HG03565 (cell line): Measurements from ENCODE around the gene FXR1.
"Not testable (repeated sequence)": the region's sequence is repeated elsewhere in the genome, so short reads cannot be mapped to it uniquely, and the experiment has no call there.

Source experiments
- ATAC-seq: cut with Tn5 transposase; IDR thresholded peaks from one replicate; pipeline ENCODE4 v1.9.1; 2021; ENCODE audit warnings: mild to moderate bottlenecking, moderate library complexity; ENCODE audit not compliant: unreplicated experiment

Gene FXR1

DNA sequence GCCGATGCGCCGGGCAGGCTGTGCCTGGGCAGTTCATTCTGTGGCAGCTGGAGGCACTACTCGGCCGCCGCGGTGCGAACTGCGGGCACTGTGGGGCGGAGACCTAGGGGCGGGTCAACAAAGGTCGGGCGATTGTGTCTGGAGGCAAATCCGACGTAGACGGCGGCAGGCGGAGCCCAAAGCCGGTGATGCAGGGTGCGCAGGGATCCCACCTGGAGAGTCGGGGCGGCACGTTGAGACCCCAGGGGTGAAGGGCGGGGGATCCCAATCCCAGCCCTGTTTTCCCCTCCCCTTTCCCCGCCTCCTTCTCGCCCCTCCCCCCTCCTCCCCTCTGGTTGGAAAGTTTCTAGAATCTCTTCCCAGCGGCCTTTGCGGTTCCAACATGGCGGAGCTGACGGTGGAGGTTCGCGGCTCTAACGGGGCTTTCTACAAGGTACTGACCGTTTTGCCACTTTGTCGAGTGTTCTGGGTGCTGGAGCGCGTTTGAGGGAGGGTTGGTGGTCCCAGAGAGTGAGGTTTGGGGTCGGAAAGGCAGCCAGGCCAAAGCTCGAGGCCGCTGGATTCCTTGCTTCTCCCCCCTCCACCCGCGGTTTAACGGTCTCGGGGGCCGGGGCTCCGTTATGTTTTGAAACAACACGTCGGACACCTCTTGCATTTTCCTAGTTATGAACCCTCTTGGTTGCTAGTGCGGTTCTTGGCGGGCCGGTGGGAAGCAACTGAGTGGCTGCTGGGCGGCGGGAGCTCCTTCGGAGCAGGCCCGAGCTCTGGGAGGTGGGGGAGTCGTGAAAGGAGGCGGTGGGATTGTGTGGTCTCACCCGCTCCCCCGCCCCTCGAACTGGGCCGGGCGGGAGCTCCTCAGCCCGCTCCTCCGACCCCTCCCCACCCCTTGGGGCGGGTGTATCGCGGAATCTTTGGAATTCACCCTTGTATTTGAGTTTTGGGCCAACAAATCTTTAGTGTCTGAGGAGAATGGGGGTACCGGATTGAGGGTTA, at the start of gene FXR1:
FXR1 (plus strand) TSS at position 367 of the 993 bp plus-strand sequence; CDS start at position 383, 16 bp downstream.
- peak; percentile 96 for ATAC-seq

- no peak for ATAC-seq
Measured at GRCh38 chr3:180870008-180870699, 42.3 kb upstream of the FXR1 start.

DNA sequence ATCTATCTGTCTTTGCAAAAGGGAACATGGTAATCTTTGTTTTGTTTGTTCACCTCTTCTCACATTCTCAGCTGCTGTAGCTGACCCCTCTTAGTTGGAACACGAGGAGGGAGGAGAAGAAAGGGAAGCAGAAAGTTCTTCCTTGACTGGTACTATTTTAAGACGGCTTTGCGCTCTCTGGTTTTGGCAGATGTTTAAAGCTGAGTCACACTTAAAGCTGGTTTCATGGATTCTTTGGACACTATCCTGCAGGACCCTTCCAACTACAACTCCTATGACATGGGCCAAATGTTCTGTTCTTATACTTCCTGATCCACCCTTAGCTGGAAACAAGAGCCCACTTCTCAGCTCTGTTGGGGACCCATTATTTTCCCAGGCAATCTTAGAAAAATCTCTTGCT, 40.6 kb upstream of the FXR1 start:
- no peak for ATAC-seq

GRCh38 chr3:180872430-180872829, 40.0 kb upstream of the FXR1 start:
- not testable (repeated sequence) for ATAC-seq

GRCh38 chr3:180875124-180875698, 37.3 kb upstream of the FXR1 start:
- ATAC-seq = no peak

DNA sequence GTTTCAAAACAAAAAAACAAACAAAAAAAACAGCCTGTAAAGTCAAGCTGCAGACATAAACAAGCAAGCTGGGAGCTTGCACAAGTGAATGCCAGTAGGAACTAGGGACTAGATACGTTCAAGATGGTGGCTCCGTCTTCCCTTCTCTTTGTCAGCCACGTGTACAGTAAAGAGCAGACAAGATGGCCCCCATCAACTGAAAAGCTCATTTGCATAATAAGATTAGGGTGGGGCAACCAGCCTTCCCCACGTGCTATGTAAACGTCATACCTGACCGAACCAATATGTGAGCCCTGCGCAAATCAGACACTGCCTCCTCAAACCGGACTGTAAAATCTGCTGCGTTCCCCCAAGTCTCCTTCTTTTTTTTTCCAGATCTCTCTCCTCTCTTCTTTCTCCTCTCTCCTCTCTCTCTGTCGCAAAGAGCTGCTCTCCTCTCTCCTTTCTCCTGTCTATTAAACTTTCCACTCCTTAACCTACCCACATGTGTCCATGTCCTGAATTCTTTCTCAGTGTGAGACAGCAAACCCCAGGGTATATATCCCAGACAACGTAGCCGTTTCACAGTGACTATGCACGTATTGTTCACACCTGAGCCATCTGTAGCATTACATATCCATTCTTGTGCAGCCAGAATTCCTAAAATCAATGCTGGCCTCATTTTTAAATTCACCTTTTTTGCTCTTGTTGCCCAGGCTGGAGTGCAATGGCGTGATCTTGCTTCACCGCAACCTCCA, 31.2 kb upstream of the FXR1 start:
- ATAC-seq = no peak

GRCh38 chr3:180882115-180882514, 30.4 kb upstream of the FXR1 start:
- no peak for ATAC-seq

DNA sequence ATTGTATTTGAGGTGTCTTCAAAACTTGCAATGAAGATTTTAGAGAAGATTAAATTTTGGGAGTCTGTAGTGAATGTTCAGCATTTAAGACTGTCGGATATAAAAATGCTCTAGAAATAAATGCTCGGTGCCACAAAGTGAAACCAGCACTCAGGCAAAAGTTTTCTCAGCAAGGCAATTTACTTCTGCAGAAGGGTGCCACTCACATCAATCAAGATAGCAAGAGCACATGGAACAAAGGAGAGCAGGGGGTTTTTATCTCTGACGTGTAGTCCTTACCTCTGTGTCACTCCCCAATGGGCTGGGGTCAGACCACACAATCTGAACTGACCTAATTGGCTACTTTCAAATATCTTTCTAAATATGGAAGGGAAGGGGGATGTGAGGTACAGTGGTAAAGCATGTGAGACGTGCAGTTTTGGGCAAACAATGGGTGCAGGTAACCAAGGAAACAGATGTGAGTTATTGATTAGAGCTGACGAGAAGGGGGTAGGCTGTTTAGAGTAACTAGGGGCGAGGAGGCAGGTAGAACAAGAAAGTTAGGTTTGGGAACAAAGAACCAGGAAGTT, 23.4 kb upstream of the FXR1 start:
- no peak for ATAC-seq

- no peak for ATAC-seq
Measured at GRCh38 chr3:180898572-180898971, 13.9 kb upstream of the FXR1 start.

GRCh38 chr3:180909369-180910127, 2.9 kb upstream of the FXR1 start:
- no peak for ATAC-seq

- ATAC-seq = no peak
Measured at GRCh38 chr3:180910823-180911222, 1.6 kb upstream of the FXR1 start.

DNA sequence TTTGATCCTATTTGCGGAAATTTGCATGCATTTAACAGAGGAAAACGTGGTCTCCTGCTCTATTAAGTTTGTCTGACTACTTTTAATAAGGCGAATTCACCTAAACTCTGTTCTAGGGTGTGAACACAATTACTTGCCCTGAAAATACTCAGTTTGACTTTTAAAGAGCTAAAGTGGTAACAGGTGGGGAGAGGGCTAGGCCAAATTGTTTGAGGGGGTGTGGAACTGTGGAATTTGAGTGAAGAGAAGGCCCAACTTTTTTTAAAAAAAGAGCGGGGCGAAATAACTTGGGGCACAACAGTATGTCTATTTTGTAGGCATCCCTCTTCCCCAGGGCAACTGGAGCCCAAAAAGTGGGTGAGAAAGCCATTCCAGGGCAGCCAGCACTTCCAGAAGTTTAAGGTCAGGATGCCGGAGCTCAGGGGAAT, 580 bp upstream of the FXR1 start:
- peak; percentile 1 for ATAC-seq

- ATAC-seq = no peak
Measured at GRCh38 chr3:180913581-180914404, 1.3 kb downstream of the FXR1 start.

- no peak for ATAC-seq
Measured at GRCh38 chr3:180918542-180918941, 6.1 kb downstream of the FXR1 start.

DNA sequence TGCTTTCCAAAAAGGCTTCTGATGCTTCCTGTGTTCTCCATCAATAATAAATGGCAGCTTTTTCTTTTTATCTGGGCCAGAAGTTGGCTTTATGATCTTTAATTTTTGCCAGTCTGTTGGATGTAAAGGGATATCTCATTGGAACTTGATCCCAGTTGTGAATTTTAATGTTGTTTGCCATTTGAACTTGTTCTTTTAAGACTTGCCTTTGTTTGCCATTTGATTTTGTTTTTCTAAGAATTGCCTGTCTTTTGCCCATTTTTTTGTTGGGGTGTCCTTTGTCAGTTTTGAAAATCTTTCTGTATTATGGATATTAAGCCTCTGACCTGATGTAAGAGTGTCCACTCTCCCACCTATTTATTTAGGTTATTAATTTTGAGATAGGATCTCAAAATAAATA, 9.8 kb downstream of the FXR1 start:
- no peak for ATAC-seq

DNA sequence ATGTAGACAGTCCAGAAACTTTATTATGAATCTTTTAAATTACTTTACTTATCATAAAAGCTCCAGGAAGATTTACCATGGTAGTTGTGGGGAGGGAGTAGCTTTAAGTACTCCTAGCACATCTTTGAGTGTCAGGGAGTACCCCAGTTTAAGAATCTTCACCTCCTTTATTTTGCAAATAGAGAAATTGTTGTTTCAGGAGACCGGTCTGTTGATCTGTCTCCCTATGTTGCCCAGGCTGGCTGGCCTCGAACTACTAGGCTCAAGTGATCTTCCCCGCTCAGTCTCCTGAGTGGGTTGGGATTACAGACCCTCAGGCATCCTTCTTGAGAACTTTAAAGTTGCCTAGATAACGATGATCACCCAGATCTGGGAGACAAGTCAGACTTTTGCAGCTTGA, 11.1 kb downstream of the FXR1 start:
- ATAC-seq = no peak

DNA sequence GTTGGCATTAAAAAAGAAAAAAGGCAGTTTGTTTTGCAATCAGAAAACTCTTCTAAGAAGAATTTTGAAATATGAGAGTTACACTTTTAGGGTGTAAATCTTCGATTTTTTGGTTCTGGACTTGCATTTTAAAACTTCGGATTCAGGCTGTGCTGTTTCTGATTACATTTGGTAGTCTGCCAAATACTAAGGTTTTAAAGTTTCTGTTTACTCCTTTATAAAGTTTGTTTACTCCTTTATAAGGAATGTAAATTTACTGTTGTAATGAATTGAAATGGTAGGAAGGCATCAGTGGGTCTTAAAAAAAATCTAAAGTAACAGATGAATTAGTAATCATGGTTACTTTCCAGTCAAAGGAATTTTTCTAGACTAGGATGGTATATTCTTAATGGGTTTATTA, 14.1 kb downstream of the FXR1 start:
- no peak for ATAC-seq

DNA sequence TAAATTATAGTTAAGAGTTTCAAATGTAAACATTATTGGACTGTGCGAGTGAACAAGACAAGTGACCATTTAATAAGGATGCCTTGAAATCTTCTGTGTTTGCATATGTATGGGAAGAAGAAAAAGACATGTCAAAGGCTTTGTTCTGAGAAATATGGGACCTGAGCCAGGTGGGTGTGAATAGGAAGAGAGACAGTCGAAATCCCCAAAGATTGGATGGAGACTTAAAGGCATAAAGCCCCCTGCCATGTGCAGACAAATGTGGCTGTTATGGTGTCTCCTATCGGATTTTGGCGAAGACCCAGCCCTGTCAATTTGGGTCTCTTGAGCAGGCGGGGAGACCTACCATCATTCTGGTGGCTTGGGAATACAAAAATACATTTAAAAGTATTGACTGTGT, 16.9 kb downstream of the FXR1 start:
- ATAC-seq = no peak

DNA sequence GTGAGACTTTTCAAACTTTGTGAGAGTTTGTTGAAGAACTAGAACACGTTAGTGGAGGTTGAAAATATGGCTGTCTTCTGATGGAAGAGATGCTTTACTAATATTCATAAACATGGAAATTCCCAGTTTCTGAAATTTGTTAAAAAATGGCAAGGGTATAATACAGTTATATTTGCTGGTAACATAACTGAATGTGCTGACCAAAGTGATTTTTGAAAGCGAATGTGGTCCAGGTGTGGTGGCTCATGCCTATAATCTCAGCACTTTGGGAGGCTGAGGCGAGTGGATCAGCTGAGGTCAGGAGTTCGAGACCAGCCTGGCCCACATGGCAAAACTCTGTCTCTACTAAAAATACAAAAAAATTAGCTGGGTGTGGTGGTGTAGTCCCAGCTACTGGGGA, 18.1 kb downstream of the FXR1 start:
- ATAC-seq = no peak
